OCI-LY7 (cell line): ENCODE results near the gene TRIP13. TPM values are rescaled to one million over a fixed set of nuclear protein-coding genes. Genes with fewer than 3 reads are reported as not detected.

ENCODE experiments used
- BruUV-seq: library from RNA; stranded (reverse); fragments of 400-500 nt; replicated peaks from 2 replicates; lab custom pipeline; 2021; lab: Mats Ljungman, UMichigan
- CTCF ChIA-PET: fragments of 300-600 bp; sonication (Branson Sonifier 250); formaldehyde crosslinking; loops from one replicate; lab custom pipeline; 2022; ENCODE audit warnings: antibody characterized with exemption; ENCODE audit not compliant: unreplicated experiment; lab: Charles Lee
- POLR2A ChIA-PET: fragments of 300-600 bp; sonication (Branson Sonifier 250); formaldehyde crosslinking; loops from one replicate; lab custom pipeline; 2022; ENCODE audit warnings: antibody characterized with exemption; lab: Charles Lee
- DNase-seq: peaks from one replicate; pipeline ENCODE4 v3.0.0-alpha.2; 2015; ENCODE audit warnings: low spot score
- H2AFZ ChIP-seq: fragments of 200-600 bp; sonication (generic), shearing (Covaris generic); 2 replicates; pipeline ENCODE4 v1.6.1; 2014; ENCODE audit warnings: mild to moderate bottlenecking, antibody characterized with exemption, low read length, moderate library complexity
- H3K27ac ChIP-seq: fragments of 200-600 bp; sonication (generic); 2 replicates; pipeline ENCODE4 v1.5.1; 2014; ENCODE audit warnings: mixed run types, low read depth, mild to moderate bottlenecking, moderate library complexity, low read length, inconsistent platforms; ENCODE audit not compliant: poor library complexity, severe bottlenecking
- H3K36me3 ChIP-seq: fragments of 200-600 bp; sonication (generic); 2 replicates; pipeline ENCODE4 v1.6.1; 2014; ENCODE audit warnings: mild to moderate bottlenecking, antibody characterized with exemption, low read length, moderate library complexity, mixed read lengths; ENCODE audit not compliant: insufficient read depth
- H3K4me1 ChIP-seq: fragments of 200-600 bp; sonication (generic); 2 replicates; pipeline ENCODE4 v1.5.1; 2014; ENCODE audit warnings: mild to moderate bottlenecking, low read length; ENCODE audit not compliant: insufficient read depth, poor library complexity, severe bottlenecking
- H3K4me2 ChIP-seq: fragments of 200-600 bp; sonication (generic); 2 replicates; pipeline ENCODE4 v1.6.1; 2014; ENCODE audit warnings: mild to moderate bottlenecking, low read length
- H3K4me3 ChIP-seq: fragments of 200-600 bp; sonication (generic); 2 replicates; pipeline ENCODE4 v1.5.1; 2014; ENCODE audit warnings: mild to moderate bottlenecking, low read depth, low read length; ENCODE audit not compliant: poor library complexity, severe bottlenecking
- H3K79me2 ChIP-seq: fragments of 200-600 bp; sonication (generic); 2 replicates; pipeline ENCODE4 v1.6.1; 2016; ENCODE audit warnings: low read depth, mild to moderate bottlenecking, low read length, moderate library complexity, mixed read lengths; ENCODE audit not compliant: insufficient read depth
- H3K9me2 ChIP-seq: fragments of 200-600 bp; sonication (generic); 2 replicates; pipeline ENCODE4 v1.6.1; 2016; ENCODE audit warnings: mild to moderate bottlenecking, low read length, mixed read lengths; ENCODE audit not compliant: insufficient read depth
- H3K9me3 ChIP-seq: fragments of 200-600 bp; sonication (generic); 2 replicates; pipeline ENCODE4 v1.6.1; 2014; ENCODE audit warnings: mild to moderate bottlenecking, mixed run types, low read length, mixed read lengths
- H4K20me1 ChIP-seq: fragments of 200-600 bp; sonication (generic); 2 replicates; pipeline ENCODE4 v1.6.1; 2014; ENCODE audit warnings: mild to moderate bottlenecking, antibody characterized with exemption, low read length, moderate library complexity, mixed read lengths; ENCODE audit not compliant: insufficient read depth
- CTCF ChIP-seq: fragments of 200-600 bp; sonication (generic); conservative IDR thresholded peaks from 2 replicates; pipeline ENCODE4 v1.5.1; 2014; ENCODE audit warnings: mild to moderate bottlenecking, antibody characterized with exemption, low read length, moderate library complexity, mixed read lengths
- EZH2phosphoT487 ChIP-seq: fragments of 200-600 bp; sonication (generic); IDR thresholded peaks from 2 replicates; pipeline ENCODE4 v1.6.1; 2018; ENCODE audit warnings: low read depth, borderline replicate concordance, mild to moderate bottlenecking, mixed run types, antibody characterized with exemption, low read length, moderate library complexity, mixed read lengths
- intact Hi-C: fragments of 100-400 bp; cut with micrococcal nuclease; formaldehyde crosslinking; loops from one replicate; pipeline ENCODE4 v1.10.0; 2022; ENCODE audit not compliant: unreplicated experiment
- total RNA-seq, 2 experiments: library from RNA; depleted of rRNA in 1 of 2; stranded (reverse); fragments of >200 nt in 1 of 2; shearing (Covaris generic) in 1 of 2; gene quantifications; 2 replicates each; pipeline ENCODE4 v1.2.3, GENCODE V29; 2014 to 2022

The TRIP13 gene
- total RNA-seq, 2 experiments from 2014 or later = 46.6 to 59.4 TPM

- POLR2A ChIA-PET = no interaction called here
- Histone ChIP-seq H3K9me3 (no peaks in the 10 kb centered on the region), H2AFZ (no peak overlapping the region), H3K27ac (no peak overlapping the region), H3K79me2 (no peaks in the 10 kb centered on the region), H3K9me2 (no peaks in the 10 kb centered on the region), H3K4me3 (no peak overlapping the region), H4K20me1 (no peaks in the 10 kb centered on the region), H3K4me2 (no peak overlapping the region), H3K4me1 (no peaks in the 10 kb centered on the region), H3K36me3 (no peaks in the 10 kb centered on the region)
- TF ChIP-seq EZH2phosphoT487 (no peak), CTCF (no peak)
- CTCF ChIA-PET = no interaction called here
- BruUV-seq = no TSS peak
- intact Hi-C loops = no loop called here
- no peak for DNase-seq
Observed at GRCh38 chr5:948472-949274, 56.0 kb downstream of the TRIP13 start.

- no TSS peak for BruUV-seq
- ChIA-PET CTCF (no interaction called here), POLR2A (no interaction called here)
- TF ChIP-seq CTCF (no peak), EZH2phosphoT487 (no peak)
- H3K4me3 ChIP-seq = no peak overlapping the region
- DNase-seq = no peak
- no peaks in the 10 kb centered on the region for H3K36me3 ChIP-seq
- H4K20me1 ChIP-seq = no peaks in the 10 kb centered on the region
- no peak overlapping the region for H2AFZ ChIP-seq
- H3K79me2 ChIP-seq = no peaks in the 10 kb centered on the region
- no peak overlapping the region for H3K4me2 ChIP-seq
- H3K9me2 ChIP-seq = no peaks in the 10 kb centered on the region
- no peak overlapping the region for H3K27ac ChIP-seq
- H3K9me3 ChIP-seq = no peaks in the 10 kb centered on the region
- H3K4me1 ChIP-seq = no peaks in the 10 kb centered on the region
- intact Hi-C loops = no loop called here
Observed at GRCh38 chr5:949275-949543, 56.5 kb downstream of the TRIP13 start.

GRCh38 chr5:949815-950560 lies 57.3 kb downstream of the TRIP13 start:
- H3K9me3 ChIP-seq = no peaks in the 10 kb centered on the region
- CTCF ChIA-PET = no interaction called here
- H4K20me1 ChIP-seq = no peaks in the 10 kb centered on the region
- H2AFZ ChIP-seq = no peak overlapping the region
- no peaks in the 10 kb centered on the region for H3K9me2 ChIP-seq
- no peak overlapping the region for H3K27ac ChIP-seq
- intact Hi-C loops = no loop called here
- POLR2A ChIA-PET = no interaction called here
- H3K4me1 ChIP-seq = no peaks in the 10 kb centered on the region
- no peak overlapping the region for H3K4me2 ChIP-seq
- no peaks in the 10 kb centered on the region for H3K36me3 ChIP-seq
- no TSS peak for BruUV-seq
- no peaks in the 10 kb centered on the region for H3K79me2 ChIP-seq
- no peak for DNase-seq
- no peak overlapping the region for H3K4me3 ChIP-seq
- TF ChIP-seq EZH2phosphoT487 (no peak), CTCF (no peak)
